Lung (tissue), 12 donors: ENCODE measurements around the gene EGFL8. TPM values are rescaled to one million over a fixed set of nuclear protein-coding genes. Genes with fewer than 3 reads are reported as not detected.
A peak's percentile ranks its signal among the peaks of the same experiment; 100 is the strongest.

Source experiments
- ATAC-seq: fragments of 200-7000 bp; cut with Tn5 transposase; one replicate; pipeline ENCODE4 v1.9.1; 2020; ENCODE audit warnings: moderate number of reproducible peaks; ENCODE audit not compliant: insufficient read depth, low FRiP score
- DNase-seq, 3 donors: peaks; one replicate each; pipeline ENCODE4 v3.0.0-alpha.2; 2013 to 2017
- H3K27ac ChIP-seq, 2 donors: one replicate each; pipeline ENCODE4 v1.5.1; 2013; ENCODE audit warnings: mild to moderate bottlenecking in 2 of 2, moderate library complexity in 2 of 2, control low read depth in 1 of 2, inconsistent platforms in 1 of 2, low read depth in 1 of 2, low read length in 1 of 2
- H3K27me3 ChIP-seq, 3 donors: one replicate each; pipeline ENCODE4 v1.5.1; 2013; ENCODE audit warnings: low read length in 2 of 3; ENCODE audit not compliant: control insufficient read depth in 3 of 3, insufficient read depth in 3 of 3
- H3K36me3 ChIP-seq, 4 donors: one replicate each; pipeline ENCODE4 v1.5.1; 2013; ENCODE audit warnings: low read length in 4 of 4, mild to moderate bottlenecking in 1 of 4, moderate library complexity in 1 of 4; ENCODE audit not compliant: control insufficient read depth in 4 of 4, insufficient read depth in 4 of 4
- H3K4me1 ChIP-seq, 5 donors: one replicate each; pipeline ENCODE4 v1.5.1; 2013; ENCODE audit warnings: low read length in 5 of 5, mild to moderate bottlenecking in 2 of 5, moderate library complexity in 1 of 5; ENCODE audit not compliant: control insufficient read depth in 5 of 5, insufficient read depth in 5 of 5
- H3K4me3 ChIP-seq: one replicate; pipeline ENCODE4 v1.5.1; 2013; ENCODE audit warnings: mild to moderate bottlenecking, control low read depth, moderate library complexity
- H3K9ac ChIP-seq, 2 donors: one replicate each; pipeline ENCODE4 v1.5.1; 2013; ENCODE audit warnings: low read length in 2 of 2, control low read depth in 1 of 2; ENCODE audit not compliant: insufficient read depth in 1 of 2
- H3K9me3 ChIP-seq, 4 donors: one replicate each; pipeline ENCODE4 v1.5.1; 2013; ENCODE audit warnings: low read length in 3 of 4, mild to moderate bottlenecking in 1 of 4, moderate library complexity in 1 of 4; ENCODE audit not compliant: control insufficient read depth in 4 of 4, insufficient read depth in 3 of 4
- CTCF ChIP-seq: IDR thresholded peaks from 2 replicates; pipeline ENCODE4 v1.5.1; 2012; ENCODE audit warnings: mild to moderate bottlenecking; ENCODE audit errors: control extremely low read depth, extremely low read depth
- WGBS, 2 donors: extraction: QIAGEN DNeasy Blood & Tissue Kit; methylation state at CpG; one replicate each; pipeline ENCODE4 v1.1.7; 2013; 5-methylcytosine and 5-hydroxymethylcytosine counted together
- polyA plus RNA-seq, 2 donors: library from polyadenylated mRNA; stranded (reverse); fragments of 200-250 nt; gene quantifications; one replicate each; pipeline ENCODE4 v1.2.1, GENCODE V29; 2013
- total RNA-seq, 2 donors: library from RNA; depleted of rRNA in 1 of 2; stranded (reverse); fragments of >200 nt in 1 of 2; gene quantifications; one replicate each; pipeline ENCODE4 v1.2.1, GENCODE V29; 2014 to 2021
- donor health status: control.
- donor health status: control.
- donor health status: Bipolar disorder and iron deficiency.
- donor health status: healthy.
- donor health status: DM: yes; HTN: yes; CAD: no.

Gene EGFL8
- total and polyA plus RNA-seq, 4 donors: 3.8 to 10.9 (median 10.0) TPM

GRCh38 chr6:32176476-32177182 is 12.2 kb downstream of the EGFL8 start:
- Histone ChIP-seq H3K4me1 (peaks cover 7 to 48% (median 25%) of the 10 kb centered on the region in 5 donors), H3K4me3 (no peak overlapping the region), H3K27me3 (no peaks in the 10 kb centered on the region), H3K36me3 (peaks cover 0 to 10% (median 6%) of the 10 kb centered on the region in 4 donors), H3K9ac (peak overlapping the region; percentile 74 to 76), H3K27ac (peak overlapping the region; percentile 88 to 95), H3K9me3 (no peaks in the 10 kb centered on the region)
- no peak for ATAC-seq
- no peak for DNase-seq
- no peak for TF ChIP-seq CTCF
- WGBS, 2 donors: 17 to 27% methylated on average over 5 of the region's 5 CpGs

GRCh38 chr6:32177183-32177787 is 12.9 kb downstream of the EGFL8 start:
- peaks cover 11 to 48% (median 25%) of the 10 kb centered on the region in 5 donors for H3K4me1 ChIP-seq
- H3K27me3 ChIP-seq: no peaks in the 10 kb centered on the region
- peak overlapping the region; percentile 15 for H3K4me3 ChIP-seq
- no peak for ATAC-seq
- H3K36me3 ChIP-seq: peaks cover 0 to 12% (median 9%) of the 10 kb centered on the region in 4 donors
- peak overlapping the region; percentile 88 to 95 for H3K27ac ChIP-seq
- no peak for TF ChIP-seq CTCF
- DNase-seq: no peak
- peak overlapping the region; percentile 74 to 76 for H3K9ac ChIP-seq
- 0% methylated on average over 19 to 20 of the region's 20 CpGs for WGBS, 2 donors
- H3K9me3 ChIP-seq: no peaks in the 10 kb centered on the region

- Histone ChIP-seq H3K36me3 (peaks cover 0 to 13% (median 11%) of the 10 kb centered on the region in 4 donors), H3K9ac (peak within 1 kb of the TSS; percentile 74 to 92), H3K4me3 (peak within 1 kb of the TSS; percentile 67), H3K27ac (peak within 1 kb of the TSS; percentile 88 to 95), H3K27me3 (no peaks in the 10 kb centered on the region), H3K4me1 (peaks cover 11 to 46% (median 25%) of the 10 kb centered on the region in 5 donors), H3K9me3 (no peaks in the 10 kb centered on the region)
- no peak for TF ChIP-seq CTCF
- DNase-seq (peak; percentile 99 to 100 (median 100)), ATAC-seq (peak; percentile 86)
- whole genome bisulfite sequencing, 2 donors: 0 to 1% methylated on average over 33 of the region's 33 CpGs
Observed at GRCh38 chr6:32177788-32178546, 13.6 kb downstream of the EGFL8 start, which contains the start of gene RNF5. Gene RNF5, plus strand, starts transcription at chr6:32178405. Its CDS starts 107 bp downstream, at chr6:32178512.
